HG03095 (cell line): ENCODE measurements around the gene S100A4.

Experiments
- ATAC-seq: cut with Tn5 transposase; IDR thresholded peaks from one replicate; pipeline ENCODE4 v1.9.1; 2021; ENCODE audit warnings: moderate library complexity; ENCODE audit not compliant: unreplicated experiment

Gene S100A4

GRCh38 chr1:153548722-153549688, 3.4 kb upstream of the S100A4 start, which contains the start of gene S100A3:
S100A3 (minus strand) TSS chr1:153549258; CDS start chr1:153548485, 773 bp downstream.
- no peak for ATAC-seq

GRCh38 chr1:153547560-153548551, 2.2 kb upstream of the S100A4 start:
- no peak for ATAC-seq

GRCh38 chr1:153546796-153547559, 1.4 kb upstream of the S100A4 start:
- ATAC-seq = no peak

GRCh38 chr1:153546371-153546770, 765 bp upstream of the S100A4 start:
- no peak for ATAC-seq

GRCh38 chr1:153544453-153545066, 1.0 kb downstream of the S100A4 start:
- ATAC-seq = no peak

GRCh38 chr1:153543736-153544135, 1.9 kb downstream of the S100A4 start:
- ATAC-seq = no peak

- no peak for ATAC-seq
Observed at GRCh38 chr1:153542956-153543711, 2.5 kb downstream of the S100A4 start.

GRCh38 chr1:153541641-153542590, 3.7 kb downstream of the S100A4 start:
- no peak for ATAC-seq

- no peak for ATAC-seq
Observed at GRCh38 chr1:153540394-153541361, 4.9 kb downstream of the S100A4 start, which contains the start of gene S100A5. S100A5 (minus strand) TSS chr1:153540934; CDS start chr1:153540191, 743 bp downstream.

- no peak for ATAC-seq
Observed at GRCh38 chr1:153539395-153540093, 6.1 kb downstream of the S100A4 start.

- ATAC-seq = no peak
Observed at GRCh38 chr1:153538315-153538821, 7.2 kb downstream of the S100A4 start.

- ATAC-seq = no peak
Observed at GRCh38 chr1:153537376-153537730, 8.3 kb downstream of the S100A4 start.

- ATAC-seq = no peak
Observed at GRCh38 chr1:153536671-153537375, 8.8 kb downstream of the S100A4 start.

- no peak for ATAC-seq
Observed at GRCh38 chr1:153536012-153536670, 9.5 kb downstream of the S100A4 start.
